Activated CD8-positive, alpha-beta T cell treated with anti-CD3 and anti-CD28 coated beads for 36 hours (primary cell): ENCODE data around the gene ELFN2. TPM values are rescaled to one million over a fixed set of nuclear protein-coding genes. Genes with fewer than 3 reads are reported as not detected.

ENCODE experiments used
- ATAC-seq: fragments of 200-7000 bp; cut with Tn5 transposase; one replicate; pipeline ENCODE4 v1.10.0; 2021; ENCODE audit warnings: mild to moderate bottlenecking, moderate library complexity
- CTCF ChIA-PET: fragments of 350-600 bp; sonication (Branson Sonifier 250); formaldehyde crosslinking; loops from one replicate; lab custom pipeline; 2021; ENCODE audit warnings: antibody characterized with exemption; lab: Charles Lee
- POLR2A ChIA-PET: fragments of 350-600 bp; sonication (Branson Sonifier 250); formaldehyde crosslinking; loops from one replicate; lab custom pipeline; 2021; ENCODE audit warnings: antibody characterized with exemption; lab: Charles Lee
- DNase-seq: peaks from one replicate; pipeline ENCODE4 v3.0.0-alpha.2; 2020
- H3K27ac Mint-ChIP-seq: one replicate; pipeline ENCODE4 v1.8.0; 2021; ENCODE audit warnings: mild to moderate bottlenecking, mixed read lengths
- H3K27me3 Mint-ChIP-seq: one replicate; pipeline ENCODE4 v1.8.0; 2021; ENCODE audit warnings: mixed read lengths
- H3K36me3 Mint-ChIP-seq: one replicate; pipeline ENCODE4 v1.8.0; 2021; ENCODE audit warnings: low read depth, mixed read lengths
- H3K4me1 Mint-ChIP-seq: one replicate; pipeline ENCODE4 v1.8.0; 2021; ENCODE audit warnings: low read depth, mixed read lengths
- H3K4me3 Mint-ChIP-seq: one replicate; pipeline ENCODE4 v1.8.0; 2021; ENCODE audit warnings: mild to moderate bottlenecking, moderate library complexity, mixed read lengths
- H3K9me3 Mint-ChIP-seq: one replicate; pipeline ENCODE4 v1.8.0; 2021; ENCODE audit warnings: mixed read lengths
- CTCF ChIP-seq: fragments of 200-600 bp; IDR thresholded peaks from one replicate; pipeline ENCODE4 v1.8.0; 2022; ENCODE audit warnings: antibody characterized with exemption, mild to moderate bottlenecking
- intact Hi-C: fragments of 100-400 bp; cut with micrococcal nuclease; formaldehyde crosslinking; loops from one replicate; pipeline ENCODE4 v1.10.0; 2022
- total RNA-seq, 2 experiments: library from RNA; stranded (reverse); gene quantifications; one replicate each; pipeline ENCODE4 v1.2.3, GENCODE V29; 2021

The ELFN2 gene
- total RNA-seq, 2 experiments from 2014 or later = 0.51 to 0.52 TPM

- Mint-ChIP-seq H3K4me3 (no peak overlapping the region), H3K4me1 (peaks cover 26% of the 10 kb centered on the region), H3K27ac (no peak overlapping the region), H3K27me3 (peaks cover 48% of the 10 kb centered on the region), H3K9me3 (no peaks in the 10 kb centered on the region), H3K36me3 (no peaks in the 10 kb centered on the region)
- DNase-seq = no peak
- POLR2A ChIA-PET = no interaction called here
- no peak for ATAC-seq
- no peak for TF ChIP-seq CTCF
- intact Hi-C loops = no loop called here
- CTCF ChIA-PET = interaction anchor here (1.3 to 1.9 kb wide), 3 partner anchors 58 to 154 kb away, joined by 3 to 5 read pairs (median 4); no protein-coding TSS in a partner anchor
Observed at GRCh38 chr22:37414288-37414687, 13.0 kb downstream of the ELFN2 start.

GRCh38 chr22:37413546-37413945, 13.7 kb downstream of the ELFN2 start:
- Mint-ChIP-seq H3K4me3 (no peak overlapping the region), H3K27ac (no peak overlapping the region), H3K27me3 (peaks cover 40% of the 10 kb centered on the region), H3K9me3 (no peaks in the 10 kb centered on the region), H3K4me1 (peaks cover 24% of the 10 kb centered on the region), H3K36me3 (no peaks in the 10 kb centered on the region)
- CTCF ChIA-PET = interaction anchor here (0.8 to 1.7 kb wide), 2 partner anchors 15 to 59 kb away, joined by 4 read pairs; no protein-coding TSS in a partner anchor
- ATAC-seq = no peak
- no peak for TF ChIP-seq CTCF
- no peak for DNase-seq
- intact Hi-C loops = no loop called here
- POLR2A ChIA-PET = no interaction called here

GRCh38 chr22:37412495-37413250, 14.6 kb downstream of the ELFN2 start:
- Mint-ChIP-seq H3K27ac (no peak overlapping the region), H3K27me3 (peaks cover 32% of the 10 kb centered on the region), H3K4me1 (peaks cover 21% of the 10 kb centered on the region), H3K9me3 (no peaks in the 10 kb centered on the region), H3K36me3 (no peaks in the 10 kb centered on the region), H3K4me3 (no peak overlapping the region)
- no peak for TF ChIP-seq CTCF
- intact Hi-C loops = no loop called here
- ATAC-seq (no peak), DNase-seq (no peak)
- ChIA-PET CTCF (interaction anchor here (0.8 kb wide), 1 partner anchor 14 kb away, joined by 4 read pairs; no protein-coding TSS in a partner anchor), POLR2A (interaction anchor here (0.6 kb wide), 2 partner anchors 31 to 895 kb away, joined by 3 read pairs; no protein-coding TSS in a partner anchor)

GRCh38 chr22:37411655-37412054, 15.6 kb downstream of the ELFN2 start:
- peaks cover 25% of the 10 kb centered on the region for H3K27me3 Mint-ChIP-seq
- H3K27ac Mint-ChIP-seq = no peak overlapping the region
- no peak for DNase-seq
- no peak for TF ChIP-seq CTCF
- no peak overlapping the region for H3K4me3 Mint-ChIP-seq
- CTCF ChIA-PET = no interaction called here
- H3K4me1 Mint-ChIP-seq = peaks cover 15% of the 10 kb centered on the region
- no peaks in the 10 kb centered on the region for H3K9me3 Mint-ChIP-seq
- intact Hi-C loops = no loop called here
- POLR2A ChIA-PET = no interaction called here
- no peak for ATAC-seq
- no peaks in the 10 kb centered on the region for H3K36me3 Mint-ChIP-seq
